H1 (cell line): ENCODE data around the gene MB. TPM values are rescaled to one million over a fixed set of nuclear protein-coding genes. Genes with fewer than 3 reads are reported as not detected.

Experiments
- CTCF ChIA-PET: fragments of 300-600 bp; sonication (Branson Sonifier 250); formaldehyde crosslinking; loops from one replicate; lab custom pipeline; 2021; ENCODE audit not compliant: partially characterized antibody; lab: Charles Lee
- POLR2A ChIA-PET: fragments of 300-600 bp; sonication (Branson Sonifier 250); formaldehyde crosslinking; loops from one replicate; lab custom pipeline; 2021; ENCODE audit warnings: inconsistent platforms; ENCODE audit not compliant: partially characterized antibody; lab: Charles Lee
- DNase-seq, 2 experiments: peaks; one replicate each; pipeline versions ENCODE4 v3.0.0 to v3.0.0-alpha.2; 2010 to 2022; ENCODE audit warnings: low spot score in 2 of 2, low read depth in 1 of 2, mixed read lengths in 1 of 2
- FAIRE-seq: peaks from 2 replicates; lab custom pipeline; 2011; peaks lifted over from hg19 to GRCh38; lab: Jason Lieb, UNC
- H2AFZ ChIP-seq: 2 replicates; pipeline ENCODE4 v1.8.1; 2012; ENCODE audit warnings: low read length, inconsistent platforms
- H2AK5ac ChIP-seq: 2 replicates; pipeline ENCODE4 v1.6.1; 2013; ENCODE audit warnings: low read depth, low read length
- H2BK120ac ChIP-seq: replicated peaks from 2 replicates; pipeline ENCODE3; 2013; ENCODE audit warnings: low read depth, low read length, inconsistent platforms
- H2BK12ac ChIP-seq: 2 replicates; pipeline ENCODE4 v1.6.1; 2013; ENCODE audit warnings: low read depth, low read length
- H2BK15ac ChIP-seq: 2 replicates; pipeline ENCODE4 v1.6.1; 2013; ENCODE audit warnings: low read length
- H2BK20ac ChIP-seq: 2 replicates; pipeline ENCODE4 v1.6.1; 2013; ENCODE audit warnings: low read length
- H2BK5ac ChIP-seq: 2 replicates; pipeline ENCODE4 v1.6.1; 2013; ENCODE audit warnings: low read depth, low read length
- H3K14ac ChIP-seq: 2 replicates; pipeline ENCODE4 v1.6.1; 2013; ENCODE audit warnings: inconsistent platforms; ENCODE audit not compliant: insufficient read length
- H3K18ac ChIP-seq: 2 replicates; pipeline ENCODE4 v1.6.1; 2013; ENCODE audit warnings: low read length; ENCODE audit errors: extremely low read depth
- H3K23ac ChIP-seq: 2 replicates; pipeline ENCODE4 v1.6.1; 2013; ENCODE audit warnings: inconsistent platforms; ENCODE audit not compliant: insufficient read length
- H3K23me2 ChIP-seq: 2 replicates; pipeline ENCODE4 v1.6.1; 2013; ENCODE audit warnings: low read depth, low read length
- H3K27ac ChIP-seq: 2 replicates; pipeline ENCODE4 v1.6.1; 2011; ENCODE audit warnings: low read depth, low read length, inconsistent platforms
- H3K27me3 ChIP-seq, 4 experiments: replicated peaks in 1 of 4; 1 replicate in 1 of 4; 2 replicates in 3 of 4; pipeline versions ENCODE4 v1.6.1 to v1.8.1; 2011 to 2013; ENCODE audit warnings: low read length in 3 of 4, mild to moderate bottlenecking in 3 of 4, inconsistent platforms in 2 of 4, mixed read lengths in 2 of 4, moderate library complexity in 1 of 4; ENCODE audit not compliant: control insufficient read depth in 3 of 4, insufficient read depth in 3 of 4; ENCODE audit errors: extremely low read depth in 1 of 4
- H3K36me3 ChIP-seq, 4 experiments: 2 replicates each; pipeline versions ENCODE4 v1.6.1 to v1.8.1; 2011 to 2013; ENCODE audit warnings: mild to moderate bottlenecking in 4 of 4, low read length in 3 of 4, moderate library complexity in 2 of 4, control low read depth in 1 of 4, inconsistent platforms in 1 of 4; ENCODE audit not compliant: insufficient read depth in 4 of 4, control insufficient read depth in 2 of 4
- H3K4ac ChIP-seq: replicated peaks from 2 replicates; pipeline ENCODE3; 2013; ENCODE audit warnings: low read length, low read depth, mixed read lengths, inconsistent platforms; ENCODE audit not compliant: insufficient read length
- H3K4me1 ChIP-seq, 4 experiments: replicated peaks in 1 of 4; 1 replicate in 1 of 4; 2 replicates in 3 of 4; pipeline versions ENCODE4 v1.6.1 to v1.8.1; 2011 to 2013; ENCODE audit warnings: low read length in 3 of 4, inconsistent platforms in 2 of 4, mixed read lengths in 1 of 4; ENCODE audit not compliant: insufficient read depth in 4 of 4, control insufficient read depth in 3 of 4
- H3K4me2 ChIP-seq, 2 experiments: 2 replicates each; pipeline versions ENCODE4 v1.6.1 to v1.8.1; 2011 to 2013; ENCODE audit warnings: low read depth in 2 of 2, low read length in 2 of 2, control low read depth in 1 of 2, inconsistent platforms in 1 of 2, mild to moderate bottlenecking in 1 of 2; ENCODE audit not compliant: insufficient read depth in 1 of 2
- H3K4me3 ChIP-seq, 4 experiments: fragments of 200-600, 300-600 bp in 1 of 4; sonication (generic), shearing (Covaris generic), sonication (Bioruptor Twin) in 1 of 4; 2 replicates each; pipeline versions ENCODE4 v1.5.1 to v1.8.1; 2011 to 2016; ENCODE audit warnings: low read length in 4 of 4, low read depth in 3 of 4, control low read depth in 2 of 4, inconsistent platforms in 2 of 4, mild to moderate bottlenecking in 2 of 4, mixed read lengths in 1 of 4, moderate library complexity in 1 of 4; ENCODE audit not compliant: insufficient read depth in 2 of 4; ENCODE audit errors: extremely low read depth in 1 of 4
- H3K56ac ChIP-seq: replicated peaks from 2 replicates; pipeline ENCODE3; 2013; ENCODE audit warnings: low read depth, mild to moderate bottlenecking, mixed read lengths, low read length, inconsistent platforms; ENCODE audit not compliant: insufficient read length
- H3K79me1 ChIP-seq: 2 replicates; pipeline ENCODE4 v1.6.1; 2013; ENCODE audit warnings: low read depth, low read length, control low read depth
- H3K79me2 ChIP-seq, 2 experiments: 2 replicates each; pipeline versions ENCODE4 v1.6.1 to v1.8.1; 2012 to 2013; ENCODE audit warnings: low read length in 2 of 2, mild to moderate bottlenecking in 2 of 2, inconsistent platforms in 1 of 2; ENCODE audit not compliant: insufficient read depth in 2 of 2, control insufficient read depth in 1 of 2
- H3K9ac ChIP-seq, 4 experiments: replicated peaks in 1 of 4; 1 replicate in 1 of 4; 2 replicates in 3 of 4; pipeline versions ENCODE4 v1.6.1 to v1.8.1; 2011 to 2013; ENCODE audit warnings: low read depth in 3 of 4, low read length in 3 of 4, control low read depth in 2 of 4, mild to moderate bottlenecking in 2 of 4, moderate library complexity in 2 of 4, inconsistent platforms in 1 of 4; ENCODE audit errors: extremely low read depth in 1 of 4
- H3K9me3 ChIP-seq, 2 experiments: 2 replicates each; pipeline versions ENCODE4 v1.6.1 to v1.8.1; 2012 to 2013; ENCODE audit warnings: mild to moderate bottlenecking in 2 of 2, moderate library complexity in 2 of 2, control low read depth in 1 of 2, inconsistent platforms in 1 of 2, low read depth in 1 of 2, low read length in 1 of 2, mixed read lengths in 1 of 2; ENCODE audit not compliant: insufficient read depth in 2 of 2
- H4K20me1 ChIP-seq, 2 experiments: replicated peaks in 1 of 2; 2 replicates each; pipeline versions ENCODE3 to v1.8.1; 2011 to 2013; ENCODE audit warnings: inconsistent platforms in 2 of 2, low read length in 2 of 2, mild to moderate bottlenecking in 1 of 2; ENCODE audit not compliant: insufficient read depth in 2 of 2, control insufficient read depth in 1 of 2
- H4K5ac ChIP-seq: 2 replicates; pipeline ENCODE4 v1.6.1; 2013; ENCODE audit warnings: low read length, low read depth, mixed read lengths, inconsistent platforms; ENCODE audit not compliant: insufficient read length
- H4K8ac ChIP-seq: 2 replicates; pipeline ENCODE4 v1.8.0; 2013; ENCODE audit warnings: mild to moderate bottlenecking, moderate library complexity, low read length, inconsistent platforms; ENCODE audit not compliant: insufficient read depth; ENCODE audit errors: extremely low read depth
- H4K91ac ChIP-seq: replicated peaks from 2 replicates; pipeline ENCODE3; 2013; ENCODE audit warnings: low read length, mixed read lengths, inconsistent platforms; ENCODE audit not compliant: insufficient read length
- BCL11A ChIP-seq, 2 experiments: IDR thresholded peaks; one replicate each; pipeline ENCODE4 v1.6.1; 2011; ENCODE audit warnings: low read depth in 2 of 2, low read length in 2 of 2, mild to moderate bottlenecking in 2 of 2
- BRCA1 ChIP-seq: IDR thresholded peaks from 2 replicates; pipeline ENCODE4 v1.6.1; 2012; ENCODE audit warnings: low read depth, low read length, improper control_type of control experiment
- CEBPB ChIP-seq: IDR thresholded peaks from 2 replicates; pipeline ENCODE4 v1.6.1; 2012; ENCODE audit warnings: low read depth, low read length
- CHD2 ChIP-seq: IDR thresholded peaks from 2 replicates; pipeline ENCODE4 v1.6.1; 2012; ENCODE audit warnings: low read length, improper control_type of control experiment
- JUND ChIP-seq: IDR thresholded peaks from 2 replicates; pipeline ENCODE4 v1.6.1; 2011; ENCODE audit warnings: mild to moderate bottlenecking, improper control_type of control experiment, low read length
- KDM1A ChIP-seq: fragments of 200-600, 300-600 bp; sonication (generic); IDR thresholded peaks from 2 replicates; pipeline ENCODE4 v1.7.1; 2016; ENCODE audit warnings: mild to moderate bottlenecking, low read length, borderline replicate concordance
- KDM4A ChIP-seq: IDR thresholded peaks from one replicate; pipeline ENCODE4 v1.7.1; 2012; ENCODE audit warnings: low read depth, mild to moderate bottlenecking, moderate library complexity, low read length, inconsistent platforms; ENCODE audit not compliant: severe bottlenecking
- NRF1 ChIP-seq: IDR thresholded peaks from 2 replicates; pipeline ENCODE4 v1.6.1; 2011; ENCODE audit warnings: mild to moderate bottlenecking, low read depth, low read length, improper control_type of control experiment
- POLR2AphosphoS5 ChIP-seq: IDR thresholded peaks from 2 replicates; pipeline ENCODE4 v1.6.1; 2011; ENCODE audit warnings: low read depth, low read length
- POU5F1 ChIP-seq: IDR thresholded peaks from 2 replicates; pipeline ENCODE4 v1.6.1; 2011; ENCODE audit warnings: low read depth, mild to moderate bottlenecking, low read length, moderate library complexity
- SIN3A ChIP-seq, 2 experiments: IDR thresholded peaks in 1 of 2; conservative IDR thresholded peaks in 1 of 2; 2 replicates each; pipeline ENCODE4 v1.6.1; 2011 to 2012; ENCODE audit warnings: low read length in 2 of 2, improper control_type of control experiment in 1 of 2, low read depth in 1 of 2, mild to moderate bottlenecking in 1 of 2
- SP1 ChIP-seq: IDR thresholded peaks from 2 replicates; pipeline ENCODE4 v1.6.1; 2011; ENCODE audit warnings: low read depth, low read length
- SP2 ChIP-seq: IDR thresholded peaks from 2 replicates; pipeline ENCODE4 v1.6.1; 2012; ENCODE audit warnings: mild to moderate bottlenecking, low read length, inconsistent platforms
- TAF1 ChIP-seq: IDR thresholded peaks from 2 replicates; pipeline ENCODE4 v1.6.1; 2011; ENCODE audit warnings: mild to moderate bottlenecking, low read depth, low read length
- TBP ChIP-seq: IDR thresholded peaks from 2 replicates; pipeline ENCODE4 v1.6.1; 2011; ENCODE audit warnings: low read depth, low read length, improper control_type of control experiment
- TCF12 ChIP-seq: IDR thresholded peaks from 2 replicates; pipeline ENCODE4 v1.6.1; 2011; ENCODE audit warnings: low read depth, mild to moderate bottlenecking, low read length
- WGBS, 2 experiments: shearing (Covaris generic) in 1 of 2; methylation state at CpG; one replicate each; pipeline versions ENCODE4 v1.1.6 to v1.1.7; 2013 to 2015; ENCODE audit warnings: low lambda C conversion rate in 2 of 2, mixed read lengths in 2 of 2, inconsistent platforms in 1 of 2, low coverage in 1 of 2, missing lambda C conversion rate in 1 of 2; ENCODE audit not compliant: insufficient replicate concordance in 2 of 2, insufficient coverage in 1 of 2, insufficient read length in 1 of 2; ENCODE audit errors: extremely low coverage in 1 of 2, missing lambda C conversion rate in 1 of 2; 5-methylcytosine and 5-hydroxymethylcytosine counted together
- polyA plus RNA-seq, 7 experiments: library from polyadenylated mRNA; depleted of rRNA in 3 of 7; stranded (reverse) in 5 of 7; unstranded in 2 of 7; fragments of >200 nt in 5 of 7; fragments of 200-250 nt in 2 of 7; gene quantifications; 1 replicate in 5 of 7; 2 replicates in 1 of 7; 4 replicates in 1 of 7; pipeline versions ENCODE4 v1.2.1 to v1.2.3, GENCODE V29; 2011 to 2013; ENCODE audit warnings: missing spikeins in 2 of 7, mixed read lengths in 2 of 7
- total RNA-seq: library from RNA; stranded (reverse); fragmentation: NEBNext Ultra II Directional; extraction: Animal tissue kit (Norgen Biotek cat#: 25700); gene quantifications from 2 replicates; pipeline ENCODE4 v1.2.1, GENCODE V29; 2021

Gene MB
- total and polyA plus RNA-seq, 2 of the 8 experiments (the other 6 are each of a cell fraction or from before 2014, with no cell fraction given) = 1.5 TPM; not detected in 1

DNA sequence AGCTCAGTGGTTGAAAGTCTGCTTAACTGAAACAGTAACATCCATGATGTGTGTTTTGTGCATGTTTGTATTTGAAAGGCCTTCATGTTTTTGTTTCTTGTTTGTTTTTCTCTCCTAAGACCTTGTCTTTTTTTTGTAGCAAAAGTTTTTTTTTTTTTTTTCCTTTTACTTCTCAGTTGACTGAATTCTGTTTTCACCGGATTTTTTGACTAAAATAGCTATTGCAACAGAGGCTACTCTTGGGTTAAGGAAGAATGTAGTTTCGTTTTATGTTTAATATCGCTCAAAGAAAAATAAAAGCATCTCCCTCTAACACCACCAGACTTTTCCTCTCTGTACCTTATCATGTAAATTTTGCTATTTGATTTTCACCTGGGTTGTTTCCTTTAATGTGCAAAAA lies 46.2 kb upstream of the MB start:
- Histone ChIP-seq H4K5ac (peak overlapping the region; percentile 67), H3K9me3 (peaks cover 30 to 31% of the 10 kb centered on the region in 2 experiments), H2BK15ac (no peak overlapping the region), H3K23me2 (no peaks in the 10 kb centered on the region), H3K27me3 (no peaks in the 10 kb centered on the region), H3K4me2 (peak overlapping the region; percentile 13 to 17; a peak in 1 of 4 replicates), H4K8ac (no peak overlapping the region), H3K36me3 (peaks cover 0 to 11% (median 1%) of the 10 kb centered on the region in 4 experiments; a peak in 2 of 8 replicates), H2BK12ac (no peak overlapping the region), H3K27ac (no peak overlapping the region), H2BK5ac (no peak overlapping the region), H4K20me1 (no peaks in the 10 kb centered on the region), H3K4me3 (peak overlapping the region in 1 of 4 experiments; percentile 26; a peak in 1 of 8 replicates), H3K79me2 (no peaks in the 10 kb centered on the region), H3K4ac (no peak overlapping the region), H3K4me1 (peaks cover 0 to 10% (median 4%) of the 10 kb centered on the region in 4 experiments; a peak in 2 of 7 replicates), H3K23ac (no peak overlapping the region), H2BK20ac (no peak overlapping the region), H3K56ac (no peak overlapping the region), H2AK5ac (no peak overlapping the region), H4K91ac (no peak overlapping the region), H2BK120ac (no peak overlapping the region), H3K18ac (no peak overlapping the region), H3K79me1 (no peaks in the 10 kb centered on the region), H3K9ac (no peak overlapping the region), H2AFZ (no peak overlapping the region), H3K14ac (no peak overlapping the region)
- DNase-seq = no peak
- CTCF ChIA-PET = interaction anchor here (0.5 to 2.5 kb wide), 8 partner anchors 14 to 518 kb away, joined by 3 to 12 read pairs (median 3); no protein-coding TSS in a partner anchor
- FAIRE-seq = no peak
- POLR2A ChIA-PET = interaction anchor here (0.6 to 1.0 kb wide), 3 partner anchors 27 to 548 kb away, joined by 3 read pairs; no protein-coding TSS in a partner anchor
- WGBS, 2 experiments = 55% methylated on average over 3 of the region's 3 CpGs; no CpG with 5 or more reads in 1 of the 2 experiments
- TF ChIP-seq TBP = no peak
- no peak for TF ChIP-seq BRCA1
- TF ChIP-seq TCF12 = no peak
- no peak for TF ChIP-seq SP2
- TF ChIP-seq POLR2AphosphoS5 = no peak
- TF ChIP-seq POU5F1 = no peak
- TF ChIP-seq CHD2 = no peak
- no peak for TF ChIP-seq NRF1
- no peak for TF ChIP-seq CEBPB
- TF ChIP-seq KDM1A = no peak
- TF ChIP-seq TAF1 = no peak
- no peak for TF ChIP-seq JUND
- TF ChIP-seq SP1 = no peak
- TF ChIP-seq BCL11A (IDR thresholded peaks at IDR 0.05; ENCODE audit: low read depth in 2 of 2, low read length in 2 of 2) = no peak
- TF ChIP-seq SIN3A (conservative IDR thresholded peaks at IDR 0.05 in 1 of 2, IDR thresholded peaks at IDR 0.05 in 1 of 2; ENCODE audit: low read depth in 1 of 2, low read length in 2 of 2) = no peak
- no peak for TF ChIP-seq KDM4A
